HG02678 (cell line): ENCODE results near the gene VIL1.

Experiments used
- ATAC-seq: cut with Tn5 transposase; IDR thresholded peaks from one replicate; pipeline ENCODE4 v1.9.1; 2021; ENCODE audit warnings: mild to moderate bottlenecking, moderate library complexity; ENCODE audit not compliant: unreplicated experiment

Gene VIL1

GRCh38 chr2:218394298-218395089 is 24.4 kb upstream of the VIL1 start:
- no peak for ATAC-seq

- ATAC-seq, result no peak
Observed at GRCh38 chr2:218395090-218395444, 23.9 kb upstream of the VIL1 start.

GRCh38 chr2:218395456-218395825 is 23.5 kb upstream of the VIL1 start:
- ATAC-seq, result no peak

GRCh38 chr2:218395826-218396687 is 22.9 kb upstream of the VIL1 start:
- peak; percentile 53 for ATAC-seq

- ATAC-seq, result no peak
Observed at GRCh38 chr2:218396688-218397462, 22.0 kb upstream of the VIL1 start.

GRCh38 chr2:218397463-218397819 is 21.5 kb upstream of the VIL1 start:
- ATAC-seq, result no peak

- ATAC-seq, result no peak
Observed at GRCh38 chr2:218397820-218398436, 21.0 kb upstream of the VIL1 start.

- peak; percentile 20 for ATAC-seq
Observed at GRCh38 chr2:218398437-218399390, 20.2 kb upstream of the VIL1 start.

GRCh38 chr2:218399391-218400166 is 19.3 kb upstream of the VIL1 start, which contains the start of gene CTDSP1:
Gene CTDSP1, plus strand, starts transcription at chr2:218399868. Its CDS starts 223 bp downstream, at chr2:218400091.
- ATAC-seq, result peak; percentile 47

- ATAC-seq, result no peak
Observed at GRCh38 chr2:218400167-218400929, 18.6 kb upstream of the VIL1 start.

GRCh38 chr2:218400930-218401881 is 17.7 kb upstream of the VIL1 start:
- ATAC-seq, result no peak

GRCh38 chr2:218401890-218402289 is 17.0 kb upstream of the VIL1 start:
- no peak for ATAC-seq

GRCh38 chr2:218402491-218402901 is 16.4 kb upstream of the VIL1 start:
- no peak for ATAC-seq

- ATAC-seq, result no peak
Observed at GRCh38 chr2:218402911-218403411, 16.0 kb upstream of the VIL1 start.

- no peak for ATAC-seq
Observed at GRCh38 chr2:218403810-218404209, 15.1 kb upstream of the VIL1 start.

GRCh38 chr2:218404351-218405085 is 14.4 kb upstream of the VIL1 start:
- ATAC-seq, result no peak
